Keratinocyte (primary cell): ENCODE measurements around the gene RNF141.

Experiments
- CTCF ChIP-seq, 3 experiments: IDR thresholded peaks in 1 of 3; conservative IDR thresholded peaks in 1 of 3; optimal IDR thresholded peaks in 1 of 3; 2 replicates in 2 of 3; 3 replicates in 1 of 3; pipeline versions ENCODE3 to v1.5.1; 2011; ENCODE audit warnings: low read length in 3 of 3, mild to moderate bottlenecking in 3 of 3, moderate library complexity in 2 of 3, control low read depth in 1 of 3, inconsistent platforms in 1 of 3; ENCODE audit not compliant: insufficient read depth in 2 of 3; ENCODE audit errors: extremely low read depth in 1 of 3
- EZH2 ChIP-seq: IDR thresholded peaks from one replicate; pipeline ENCODE4 v1.6.1; 2012; ENCODE audit warnings: inconsistent platforms, mild to moderate bottlenecking, low read length, moderate library complexity

- TF ChIP-seq CTCF (optimal IDR thresholded peaks at IDR 0.05 in 1 of 3, IDR thresholded peaks at IDR 0.05 in 1 of 3, conservative IDR thresholded peaks at IDR 0.05 in 1 of 3; ENCODE audit: extremely low read depth in 1 of 3, insufficient read depth in 2 of 3, low read length in 3 of 3) = no peak
- TF ChIP-seq EZH2 = no peak
Observed at GRCh38 chr11:10564030-10564429, 23.0 kb upstream of the RNF141 start.
